Measurements from ENCODE around the gene SV2C.

GRCh38 chr5:76125346-76125745 lies 42.2 kb downstream of the SV2C start:
- TF ChIP-seq EZH2 (IDR thresholded peaks at IDR 0.05; ENCODE audit: borderline replicate concordance, low read depth, low read length, severe bottlenecking) (no peak), CTCF (IDR thresholded peaks at IDR 0.05; ENCODE audit: borderline replicate concordance, extremely low read depth, low read length, poor library complexity, severe bottlenecking) (no peak)
